GM13977 (cell line): ENCODE measurements around the gene ZSWIM4.

Experiments used
- DNase-seq: peaks from one replicate; pipeline ENCODE4 v3.0.0; 2012; ENCODE audit warnings: low spot score
- in situ Hi-C: fragments of 300-500 bp; cut with MboI; formaldehyde crosslinking; loops from one replicate; pipeline ENCODE4 v1.12.0; 2022; ENCODE audit warnings: low sequenced_read_pairs, low pct_unique_long_range_greater_than_20kb, mixed read lengths, inconsistent platforms; ENCODE audit not compliant: unreplicated experiment
- TF ChIP-seq, protein P1 (sequence below): IDR thresholded peaks from 2 replicates; pipeline ENCODE4 v1.5.1; 2012; ENCODE audit warnings: mild to moderate bottlenecking, control low read depth; ENCODE audit not compliant: insufficient read depth; ENCODE audit errors: extremely low read depth, missing control alignments

ZSWIM4 gene

DNA sequence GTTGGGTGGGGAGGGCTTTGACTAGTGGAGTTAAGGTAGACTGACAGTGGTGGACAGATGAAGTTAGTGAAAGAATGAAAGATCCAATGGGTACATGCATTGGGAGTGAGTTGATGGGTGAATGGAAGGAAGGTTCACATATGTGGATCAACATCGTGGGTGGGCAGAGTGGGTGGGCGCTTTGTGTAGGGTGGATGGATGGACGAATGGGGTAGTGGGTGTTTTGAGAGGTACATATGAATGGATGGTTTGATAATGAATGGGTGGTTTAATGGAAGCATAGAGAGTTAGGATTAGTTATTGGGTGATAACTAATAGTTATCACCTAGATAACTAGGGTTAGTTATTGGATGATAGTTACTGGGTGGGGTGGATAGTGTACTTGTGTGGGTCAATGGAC, 11.5 kb downstream of the ZSWIM4 start:
- TF ChIP-seq, protein P1, sequence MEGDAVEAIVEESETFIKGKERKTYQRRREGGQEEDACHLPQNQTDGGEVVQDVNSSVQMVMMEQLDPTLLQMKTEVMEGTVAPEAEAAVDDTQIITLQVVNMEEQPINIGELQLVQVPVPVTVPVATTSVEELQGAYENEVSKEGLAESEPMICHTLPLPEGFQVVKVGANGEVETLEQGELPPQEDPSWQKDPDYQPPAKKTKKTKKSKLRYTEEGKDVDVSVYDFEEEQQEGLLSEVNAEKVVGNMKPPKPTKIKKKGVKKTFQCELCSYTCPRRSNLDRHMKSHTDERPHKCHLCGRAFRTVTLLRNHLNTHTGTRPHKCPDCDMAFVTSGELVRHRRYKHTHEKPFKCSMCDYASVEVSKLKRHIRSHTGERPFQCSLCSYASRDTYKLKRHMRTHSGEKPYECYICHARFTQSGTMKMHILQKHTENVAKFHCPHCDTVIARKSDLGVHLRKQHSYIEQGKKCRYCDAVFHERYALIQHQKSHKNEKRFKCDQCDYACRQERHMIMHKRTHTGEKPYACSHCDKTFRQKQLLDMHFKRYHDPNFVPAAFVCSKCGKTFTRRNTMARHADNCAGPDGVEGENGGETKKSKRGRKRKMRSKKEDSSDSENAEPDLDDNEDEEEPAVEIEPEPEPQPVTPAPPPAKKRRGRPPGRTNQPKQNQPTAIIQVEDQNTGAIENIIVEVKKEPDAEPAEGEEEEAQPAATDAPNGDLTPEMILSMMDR: no peak
- in situ Hi-C loops: no loop called here
- no peak for DNase-seq

- TF ChIP-seq, protein P1: no peak
- no peak for DNase-seq
- in situ Hi-C loops: no loop called here
These were observed 12.3 kb downstream of the ZSWIM4 start for GRCh38 chr19:13807421-13808021.

DNA sequence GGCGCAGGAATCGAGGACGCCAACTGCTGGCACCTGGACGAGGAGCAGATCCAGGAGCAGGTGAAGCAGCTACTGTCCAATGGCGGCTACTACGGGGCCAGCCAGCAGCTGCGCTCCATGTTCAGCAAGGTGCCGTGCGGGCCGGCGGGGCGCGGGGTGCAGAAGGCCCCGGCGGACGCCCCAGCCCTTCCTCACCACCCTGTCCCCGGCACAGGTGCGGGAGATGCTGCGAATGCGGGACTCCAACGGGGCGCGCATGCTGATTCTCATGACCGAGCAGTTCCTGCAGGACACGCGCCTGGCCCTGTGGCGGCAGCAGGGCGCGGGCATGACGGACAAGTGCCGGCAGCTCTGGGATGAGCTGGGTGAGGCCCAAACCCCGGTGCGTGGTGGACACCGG, 13.6 kb downstream of the ZSWIM4 start:
- DNase-seq: no peak
- in situ Hi-C loops: no loop called here
- TF ChIP-seq, protein P1: no peak

GRCh38 chr19:13812544-13812943, 17.3 kb downstream of the ZSWIM4 start:
- no peak for DNase-seq
- TF ChIP-seq, protein P1: no peak
- in situ Hi-C loops: no loop called here

GRCh38 chr19:13813147-13813546, 17.9 kb downstream of the ZSWIM4 start:
- no peak for DNase-seq
- TF ChIP-seq, protein P1: no peak
- in situ Hi-C loops: no loop called here

GRCh38 chr19:13814550-13814949, 19.3 kb downstream of the ZSWIM4 start:
- in situ Hi-C loops: no loop called here
- DNase-seq: no peak
- TF ChIP-seq, protein P1: no peak
